GM12892 (cell line): Measurements from ENCODE around the gene FAM20C.

ENCODE experiments used
- POLR2A ChIP-seq: IDR thresholded peaks from 2 replicates; pipeline ENCODE4 v1.6.1; 2011; ENCODE audit warnings: low read depth, low read length, control low read depth
- POLR2AphosphoS5 ChIP-seq: IDR thresholded peaks from 2 replicates; pipeline ENCODE4 v1.6.1; 2011; ENCODE audit warnings: low read depth, low read length, control low read depth
- TAF1 ChIP-seq: IDR thresholded peaks from 2 replicates; pipeline ENCODE4 v1.6.1; 2011; ENCODE audit warnings: low read depth, mild to moderate bottlenecking, control low read depth, low read length, borderline replicate concordance

- TF ChIP-seq POLR2AphosphoS5 (no peak), POLR2A (no peak), TAF1 (no peak)
These were observed 5.0 kb upstream of the FAM20C start for GRCh38 chr7:187227-187927.
